Measurements from ENCODE around the gene MKS1.

- no peak for TF ChIP-seq CTCF (IDR thresholded peaks at IDR 0.05)
- TF ChIP-seq POLR2A (IDR thresholded peaks at IDR 0.05), result no peak
These were observed 35.5 kb downstream of the MKS1 start for GRCh38 chr17:58183514-58183913.

Data from adrenal gland (tissue), 5 donors.